Natural killer cell (primary cell): ENCODE results near the gene GRM7. TPM values are rescaled to one million over a fixed set of nuclear protein-coding genes. Genes with fewer than 3 reads are reported as not detected.

Experiments
- ATAC-seq, 3 donors: fragments of 150-1000 bp in 2 of 3; fragments of 200-7000 bp in 1 of 3; cut with Tn5 transposase; 1 replicate in 1 of 3; 2 replicates in 2 of 3; pipeline ENCODE4 v1.10.0; 2021; ENCODE audit warnings: mild to moderate bottlenecking in 2 of 3, moderate library complexity in 2 of 3
- DNase-seq, 2 donors: peaks; one replicate each; pipeline versions ENCODE4 v3.0.0 to v3.0.0-alpha.2; 2013 to 2021; ENCODE audit warnings: mixed read lengths in 1 of 2
- H3K27ac ChIP-seq: one replicate; pipeline ENCODE4 v1.5.1; 2013; ENCODE audit warnings: mild to moderate bottlenecking, low read length
- H3K27me3 ChIP-seq: one replicate; pipeline ENCODE4 v1.6.1; 2013; ENCODE audit warnings: low read length; ENCODE audit not compliant: control insufficient read depth, insufficient read depth
- H3K36me3 ChIP-seq: one replicate; pipeline ENCODE4 v1.6.1; 2013; ENCODE audit warnings: low read length; ENCODE audit not compliant: control insufficient read depth, insufficient read depth
- H3K4me1 ChIP-seq: one replicate; pipeline ENCODE4 v1.6.1; 2013; ENCODE audit warnings: low read length; ENCODE audit not compliant: control insufficient read depth, insufficient read depth
- H3K4me3 ChIP-seq: one replicate; pipeline ENCODE4 v1.5.1; 2013; ENCODE audit warnings: low read length
- H3K9me3 ChIP-seq: one replicate; pipeline ENCODE4 v1.6.1; 2013; ENCODE audit warnings: low read length; ENCODE audit not compliant: control insufficient read depth, insufficient read depth
- H3K27ac Mint-ChIP-seq, 2 donors: one replicate each; pipeline ENCODE4 v1.8.0; 2022; ENCODE audit warnings: mild to moderate bottlenecking in 2 of 2, mixed read lengths in 2 of 2, moderate library complexity in 1 of 2
- H3K27me3 Mint-ChIP-seq, 2 donors: one replicate each; pipeline ENCODE4 v1.8.0; 2022; ENCODE audit warnings: low read depth in 2 of 2, mixed read lengths in 2 of 2
- H3K36me3 Mint-ChIP-seq: one replicate; pipeline ENCODE4 v1.8.0; 2022; ENCODE audit warnings: mixed read lengths
- H3K4me1 Mint-ChIP-seq, 2 donors: one replicate each; pipeline ENCODE4 v1.8.0; 2022; ENCODE audit warnings: mixed read lengths in 2 of 2
- H3K4me3 Mint-ChIP-seq: one replicate; pipeline ENCODE4 v1.8.0; 2022; ENCODE audit warnings: mild to moderate bottlenecking, moderate library complexity, mixed read lengths
- H3K9me3 Mint-ChIP-seq, 2 donors: one replicate each; pipeline ENCODE4 v1.8.0; 2022; ENCODE audit warnings: mixed read lengths in 2 of 2
- WGBS: methylation state at CpG from one replicate; pipeline ENCODE4 v1.1.7; 2013; ENCODE audit warnings: missing lambda C conversion rate; ENCODE audit not compliant: insufficient coverage; 5-methylcytosine and 5-hydroxymethylcytosine counted together
- intact Hi-C: fragments of 100-400 bp; cut with micrococcal nuclease; formaldehyde crosslinking; loops from one replicate; pipeline ENCODE4 v1.14.2; 2022
- total RNA-seq, 4 donors: library from RNA; stranded (reverse); fragments of 120-200 nt in 1 of 4; gene quantifications; one replicate each; pipeline versions ENCODE4 v1.2.3 to v1.2.4, GENCODE V29; 2013 to 2022
- TF ChIP-seq, protein P1 (sequence below): fragments of 200-600 bp; IDR thresholded peaks from one replicate; pipeline ENCODE4 v1.8.0; 2022; ENCODE audit warnings: antibody characterized with exemption

GRM7 gene
- total RNA-seq, 3 donors from 2014 or later (not counting 1 experiment from before 2014, with no cell fraction given) = not detected

DNA sequence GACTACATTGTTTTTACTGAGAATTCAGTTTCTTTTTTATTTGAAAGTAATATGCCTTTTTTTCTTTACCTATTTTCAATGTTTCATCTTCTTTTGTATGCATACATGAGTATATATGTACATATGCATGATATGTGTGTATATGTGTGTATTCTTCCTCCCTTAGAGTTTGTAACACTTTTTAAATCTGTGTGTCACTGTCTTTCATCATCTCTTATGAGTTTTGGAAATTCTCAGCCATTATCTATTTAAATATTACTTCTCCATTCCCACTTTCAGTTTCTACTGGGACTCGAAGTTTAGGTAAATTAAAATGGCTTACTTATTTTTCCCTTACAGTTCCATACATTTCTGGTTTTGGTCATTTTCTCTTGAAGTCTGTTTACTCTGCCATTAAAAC, 754.1 kb downstream of the GRM7 start:
- no peaks in the 10 kb centered on the region for H3K27me3 Mint-ChIP-seq
- ATAC-seq (no peak), DNase-seq (no peak)
- no peaks in the 10 kb centered on the region for H3K4me1 ChIP-seq
- TF ChIP-seq, protein P1, sequence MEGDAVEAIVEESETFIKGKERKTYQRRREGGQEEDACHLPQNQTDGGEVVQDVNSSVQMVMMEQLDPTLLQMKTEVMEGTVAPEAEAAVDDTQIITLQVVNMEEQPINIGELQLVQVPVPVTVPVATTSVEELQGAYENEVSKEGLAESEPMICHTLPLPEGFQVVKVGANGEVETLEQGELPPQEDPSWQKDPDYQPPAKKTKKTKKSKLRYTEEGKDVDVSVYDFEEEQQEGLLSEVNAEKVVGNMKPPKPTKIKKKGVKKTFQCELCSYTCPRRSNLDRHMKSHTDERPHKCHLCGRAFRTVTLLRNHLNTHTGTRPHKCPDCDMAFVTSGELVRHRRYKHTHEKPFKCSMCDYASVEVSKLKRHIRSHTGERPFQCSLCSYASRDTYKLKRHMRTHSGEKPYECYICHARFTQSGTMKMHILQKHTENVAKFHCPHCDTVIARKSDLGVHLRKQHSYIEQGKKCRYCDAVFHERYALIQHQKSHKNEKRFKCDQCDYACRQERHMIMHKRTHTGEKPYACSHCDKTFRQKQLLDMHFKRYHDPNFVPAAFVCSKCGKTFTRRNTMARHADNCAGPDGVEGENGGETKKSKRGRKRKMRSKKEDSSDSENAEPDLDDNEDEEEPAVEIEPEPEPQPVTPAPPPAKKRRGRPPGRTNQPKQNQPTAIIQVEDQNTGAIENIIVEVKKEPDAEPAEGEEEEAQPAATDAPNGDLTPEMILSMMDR = no peak
- H3K27ac Mint-ChIP-seq = no peak overlapping the region
- no peaks in the 10 kb centered on the region for H3K9me3 ChIP-seq
- 60% methylated on average over 1 of the region's 1 CpG for WGBS
- H3K4me1 Mint-ChIP-seq = no peaks in the 10 kb centered on the region
- intact Hi-C loops = no loop called here
- no peaks in the 10 kb centered on the region for H3K9me3 Mint-ChIP-seq
- H3K36me3 ChIP-seq = no peaks in the 10 kb centered on the region
- no peak overlapping the region for H3K27ac ChIP-seq
- no peak overlapping the region for H3K4me3 ChIP-seq
- no peaks in the 10 kb centered on the region for H3K36me3 Mint-ChIP-seq
- H3K27me3 ChIP-seq = no peaks in the 10 kb centered on the region
- H3K4me3 Mint-ChIP-seq = no peak overlapping the region

DNA sequence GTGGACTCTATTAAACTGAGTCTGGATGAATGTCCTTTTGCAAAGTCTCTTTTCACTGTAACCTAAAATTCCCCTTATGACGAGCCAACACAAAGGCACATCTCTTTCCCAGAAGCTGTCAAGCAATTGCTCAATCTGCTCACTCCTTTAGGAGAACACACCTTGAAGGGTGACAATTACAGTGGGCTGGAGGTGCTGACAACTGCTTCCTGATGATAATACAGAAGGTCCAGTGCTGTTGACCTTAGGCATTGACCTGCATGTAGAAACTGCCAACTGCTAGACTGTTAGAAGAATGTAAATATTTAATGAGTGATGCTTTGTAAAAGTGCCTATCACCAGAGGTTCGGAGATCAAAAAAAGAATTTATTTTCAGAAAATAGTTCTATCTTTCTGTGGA, 757.7 kb downstream of the GRM7 start:
- H3K27me3 ChIP-seq = no peaks in the 10 kb centered on the region
- H3K36me3 ChIP-seq = no peaks in the 10 kb centered on the region
- Mint-ChIP-seq H3K36me3 (no peaks in the 10 kb centered on the region), H3K27ac (no peak overlapping the region), H3K4me3 (no peak overlapping the region), H3K4me1 (no peaks in the 10 kb centered on the region), H3K27me3 (no peaks in the 10 kb centered on the region), H3K9me3 (no peaks in the 10 kb centered on the region)
- H3K27ac ChIP-seq = no peak overlapping the region
- ATAC-seq (no peak), DNase-seq (no peak)
- intact Hi-C loops = no loop called here
- TF ChIP-seq, protein P1 = no peak
- 95% methylated on average over 2 of the region's 2 CpGs for WGBS
- H3K9me3 ChIP-seq = no peaks in the 10 kb centered on the region
- H3K4me1 ChIP-seq = no peaks in the 10 kb centered on the region
- no peak overlapping the region for H3K4me3 ChIP-seq

DNA sequence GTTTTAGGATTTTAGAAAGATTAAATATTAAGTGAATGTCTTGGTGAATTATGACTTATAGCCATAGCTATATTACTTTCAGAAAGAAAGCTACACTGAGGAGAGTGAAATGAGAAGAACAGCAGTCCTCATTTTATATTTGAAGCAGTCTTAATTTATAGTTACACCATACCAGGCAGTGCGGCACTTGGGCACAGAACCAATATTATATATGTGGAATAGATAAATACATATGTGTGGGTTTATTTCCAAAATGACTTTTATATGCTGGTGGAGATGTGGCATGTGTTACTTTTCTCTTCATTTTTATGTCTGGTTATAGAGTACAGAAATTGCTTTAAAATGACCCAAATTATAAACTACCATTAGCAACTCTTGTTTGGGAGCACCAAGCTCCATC, 759.5 kb downstream of the GRM7 start:
- WGBS = no CpG with 5 or more reads among the region's 1 CpG
- Histone ChIP-seq H3K27ac (no peak overlapping the region), H3K36me3 (no peaks in the 10 kb centered on the region), H3K9me3 (no peaks in the 10 kb centered on the region), H3K4me1 (no peaks in the 10 kb centered on the region), H3K27me3 (no peaks in the 10 kb centered on the region), H3K4me3 (no peak overlapping the region)
- H3K27me3 Mint-ChIP-seq = no peaks in the 10 kb centered on the region
- no peaks in the 10 kb centered on the region for H3K9me3 Mint-ChIP-seq
- H3K4me1 Mint-ChIP-seq = no peaks in the 10 kb centered on the region
- intact Hi-C loops = no loop called here
- no peak overlapping the region for H3K27ac Mint-ChIP-seq
- TF ChIP-seq, protein P1 = no peak
- DNase-seq = no peak
- no peak for ATAC-seq
- no peaks in the 10 kb centered on the region for H3K36me3 Mint-ChIP-seq
- no peak overlapping the region for H3K4me3 Mint-ChIP-seq

DNA sequence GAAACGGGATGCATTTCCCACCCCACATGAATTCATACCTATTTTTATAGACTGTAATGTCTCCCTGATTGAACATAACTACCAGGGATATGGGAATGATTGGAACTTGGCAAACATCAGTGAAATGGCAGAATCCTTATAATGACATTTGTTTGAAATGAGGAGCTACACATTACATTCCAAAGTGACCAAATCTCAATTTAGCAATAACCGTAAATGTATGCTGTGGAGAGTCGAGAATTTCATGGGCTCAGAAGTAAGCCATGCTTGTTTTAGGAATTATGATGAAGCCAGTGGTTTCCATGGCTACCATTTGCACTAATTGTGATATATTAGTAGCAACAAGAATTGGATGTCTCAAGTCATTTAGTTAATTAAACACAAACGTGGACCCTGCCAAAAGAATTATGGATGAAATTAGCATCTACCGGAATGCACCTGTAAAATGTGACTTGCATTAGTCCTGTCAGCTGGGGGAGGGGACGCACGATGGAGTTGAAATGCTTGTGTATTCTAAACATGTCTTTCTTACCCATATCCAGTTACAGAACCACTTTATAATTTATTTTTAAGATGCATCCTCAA, 760.2 kb downstream of the GRM7 start:
- Mint-ChIP-seq H3K27ac (no peak overlapping the region), H3K4me3 (no peak overlapping the region), H3K27me3 (no peaks in the 10 kb centered on the region), H3K9me3 (no peaks in the 10 kb centered on the region), H3K36me3 (no peaks in the 10 kb centered on the region), H3K4me1 (no peaks in the 10 kb centered on the region)
- Histone ChIP-seq H3K27ac (no peak overlapping the region), H3K4me3 (no peak overlapping the region), H3K4me1 (no peaks in the 10 kb centered on the region), H3K36me3 (no peaks in the 10 kb centered on the region), H3K9me3 (no peaks in the 10 kb centered on the region), H3K27me3 (no peaks in the 10 kb centered on the region)
- WGBS = 85% methylated on average over 5 of the region's 7 CpGs
- ATAC-seq (no peak), DNase-seq (no peak)
- TF ChIP-seq, protein P1 = no peak
- intact Hi-C loops = no loop called here
